HG03342 (cell line): ENCODE measurements around the gene RINL.

ENCODE experiments used
- ATAC-seq: cut with Tn5 transposase; IDR thresholded peaks from one replicate; pipeline ENCODE4 v1.9.1; 2021; ENCODE audit warnings: mild to moderate bottlenecking, moderate library complexity; ENCODE audit not compliant: unreplicated experiment

Gene RINL

GRCh38 chr19:38877781-38878574 lies at the start of gene RINL:
Gene RINL, minus strand, starts transcription at chr19:38878275. Its CDS starts 1,533 bp downstream, at chr19:38876742.
- ATAC-seq, result peak; percentile 52

- no peak for ATAC-seq
Observed at GRCh38 chr19:38924388-38924787, 46.3 kb upstream of the RINL start.

DNA sequence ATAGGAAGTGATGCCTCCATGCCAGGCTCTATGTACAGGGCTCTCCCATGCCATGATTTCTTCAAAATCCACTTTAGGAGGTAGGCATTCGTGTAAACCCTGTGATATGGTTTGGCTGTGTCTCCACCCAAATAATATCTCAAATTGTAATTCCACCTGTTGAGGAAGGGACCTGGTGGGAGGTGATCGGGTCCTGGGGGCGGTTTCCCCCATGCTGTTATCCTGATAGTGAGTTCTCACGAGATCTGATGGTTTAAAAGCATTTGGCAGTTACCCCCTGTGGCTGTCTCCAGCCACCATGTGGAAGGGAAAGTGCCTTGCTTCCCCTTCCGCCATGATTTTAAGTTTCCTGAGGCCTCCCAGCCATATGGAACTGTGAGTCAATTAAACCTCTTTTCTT lies 44.4 kb upstream of the RINL start:
- ATAC-seq, result no peak

GRCh38 chr19:38921420-38922274 lies 43.6 kb upstream of the RINL start:
- no peak for ATAC-seq

GRCh38 chr19:38920602-38921419 lies 42.7 kb upstream of the RINL start:
- no peak for ATAC-seq

DNA sequence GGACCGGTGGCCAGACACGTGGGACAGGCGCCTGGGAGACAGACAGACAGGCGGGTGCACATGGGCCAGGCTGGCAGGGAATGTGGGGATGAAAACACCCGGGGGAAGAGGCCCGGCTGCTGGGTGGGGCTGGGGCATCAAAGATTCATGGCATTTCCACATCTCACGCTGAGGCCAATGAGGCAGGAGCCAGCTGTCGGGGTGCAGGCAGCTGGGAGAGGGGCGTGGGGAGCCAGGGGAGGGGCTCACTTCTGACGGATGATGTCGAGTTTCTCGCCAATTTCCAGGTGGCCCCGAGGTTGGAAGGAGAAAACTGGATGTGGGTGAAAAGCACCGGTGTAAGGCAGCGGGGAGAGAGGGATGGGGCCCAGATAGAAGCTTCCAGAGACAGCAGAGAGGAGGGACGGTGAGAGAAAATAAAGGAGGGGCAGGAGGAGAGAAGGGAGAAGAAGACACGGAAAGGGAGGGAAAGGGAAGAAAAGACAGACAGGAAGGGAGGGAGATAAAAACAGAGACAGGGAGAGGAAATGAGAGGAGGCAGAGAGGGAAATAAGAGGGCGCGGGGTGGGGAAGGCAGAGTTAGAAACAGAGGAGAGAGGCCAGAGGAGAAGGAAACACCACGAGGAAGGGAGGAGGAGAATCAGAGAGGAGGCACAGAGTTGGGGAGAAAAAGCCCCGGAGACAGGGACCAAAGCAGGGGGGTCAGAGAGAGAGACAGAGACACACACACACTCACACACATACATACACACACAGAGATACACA lies 41.9 kb upstream of the RINL start:
- no peak for ATAC-seq

DNA sequence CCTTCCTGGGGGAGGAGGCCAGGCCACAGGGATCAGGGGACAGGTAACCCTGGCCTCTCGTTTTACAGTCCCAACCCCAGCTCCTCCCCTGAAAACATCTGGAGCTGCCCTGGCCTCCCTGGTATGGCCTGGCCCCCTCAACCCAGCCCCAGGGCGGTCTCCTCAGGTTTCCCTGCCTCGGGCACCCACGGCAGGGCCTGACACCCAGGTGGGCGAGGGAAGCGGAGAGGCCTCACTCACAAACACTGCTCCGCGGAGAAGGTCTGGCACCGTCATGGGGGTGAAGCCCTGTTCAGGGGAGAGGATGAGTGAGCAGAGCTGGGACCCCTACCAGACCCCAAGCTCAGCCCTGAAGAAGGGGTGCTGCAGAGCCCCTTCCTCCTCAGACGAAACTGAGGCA lies 40.5 kb upstream of the RINL start:
- ATAC-seq, result no peak

DNA sequence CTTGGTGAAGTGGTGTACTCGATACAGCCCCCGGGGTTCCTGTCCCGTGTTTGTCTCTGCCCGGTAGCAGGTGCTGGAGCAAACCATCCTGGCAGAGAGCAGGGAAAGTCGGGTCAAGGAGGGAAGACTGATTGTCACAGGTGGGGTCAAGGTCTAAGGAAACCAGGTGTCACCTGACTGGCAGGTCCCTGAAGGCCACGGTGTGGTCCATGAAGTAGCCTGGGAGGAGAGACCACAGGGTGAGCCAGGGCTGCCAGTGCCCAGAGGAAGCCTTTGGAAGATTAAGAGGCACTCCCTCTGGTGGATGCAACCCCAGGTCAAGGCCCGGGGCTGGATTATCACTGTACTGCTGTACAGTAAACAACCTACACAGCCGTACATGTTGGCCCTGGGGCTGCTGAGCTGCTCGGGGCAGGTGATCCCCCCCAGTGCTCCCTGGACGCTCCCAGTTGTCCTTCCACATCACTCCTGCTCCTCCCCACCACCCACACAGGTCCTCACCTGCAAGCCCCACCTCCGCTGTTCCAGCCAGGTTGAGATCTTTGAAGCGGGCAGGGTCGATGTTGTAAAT lies 39.9 kb upstream of the RINL start:
- no peak for ATAC-seq

DNA sequence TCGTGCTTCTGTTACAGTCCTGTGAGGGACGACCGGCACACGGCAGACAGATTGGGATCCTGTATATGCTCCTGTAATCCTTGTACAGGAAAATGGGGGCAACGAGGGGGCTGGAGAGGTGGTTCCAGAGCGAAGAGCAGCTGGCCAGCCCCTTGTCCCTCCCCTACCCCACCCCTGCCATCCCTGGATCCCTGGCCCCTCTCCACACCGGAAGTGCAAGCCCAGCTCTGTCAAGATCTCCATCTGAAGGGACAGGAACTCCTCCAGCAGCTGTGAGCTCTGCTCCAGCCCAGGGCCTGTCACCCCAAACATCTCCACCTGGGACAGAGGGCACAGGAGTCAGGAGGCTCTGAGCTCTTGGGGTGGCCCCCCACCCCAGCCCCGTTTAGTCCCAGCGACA lies 39.4 kb upstream of the RINL start:
- ATAC-seq, result no peak

DNA sequence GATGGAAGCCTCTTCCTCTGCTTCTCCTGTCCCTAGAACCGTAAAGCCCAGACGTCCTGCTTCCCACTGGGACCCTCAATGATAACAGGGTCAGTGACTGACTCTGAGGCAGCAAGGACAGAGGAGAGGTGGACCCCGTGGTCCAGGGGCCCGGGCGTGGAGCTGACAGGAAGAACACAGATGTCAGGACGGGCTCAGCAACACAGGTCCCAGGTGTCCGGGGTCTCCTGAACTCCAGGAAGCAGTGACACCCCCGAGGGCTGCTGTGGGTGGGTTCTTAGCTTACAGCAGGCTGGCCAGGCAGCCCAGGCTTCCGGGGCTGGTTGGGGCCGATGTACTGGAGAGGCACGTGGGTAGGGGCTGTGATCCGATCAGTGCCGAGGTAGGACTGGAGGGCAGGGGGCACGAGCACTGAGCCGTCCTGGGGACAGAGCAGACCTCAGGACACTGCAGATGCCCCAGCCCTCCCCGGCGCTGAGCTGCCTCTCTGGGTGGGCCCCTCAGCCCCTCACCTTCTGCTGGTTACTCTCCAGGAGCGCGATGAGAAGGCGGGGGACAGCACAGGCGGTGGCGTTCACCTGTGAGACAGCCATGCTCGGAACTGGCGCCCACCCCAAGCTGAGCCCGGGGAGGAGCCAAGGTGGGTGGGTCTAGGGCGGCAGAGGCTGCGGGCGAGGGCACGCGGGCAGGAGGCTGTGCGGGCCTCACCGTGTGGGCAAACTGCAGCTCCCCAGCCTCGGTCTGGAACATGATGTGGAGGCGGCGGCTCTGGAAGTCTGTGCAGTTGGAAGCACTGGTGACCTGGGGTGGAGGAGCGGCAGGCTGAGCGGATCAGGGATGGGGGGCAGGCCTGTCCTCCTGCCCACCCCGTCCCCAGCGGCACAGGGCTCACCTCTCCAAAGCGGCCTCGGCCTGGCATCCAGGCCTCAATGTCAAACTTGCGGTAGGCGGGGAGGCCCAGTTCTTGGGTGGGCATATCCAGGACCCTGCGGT lies 37.5 kb upstream of the RINL start:
- no peak for ATAC-seq

DNA sequence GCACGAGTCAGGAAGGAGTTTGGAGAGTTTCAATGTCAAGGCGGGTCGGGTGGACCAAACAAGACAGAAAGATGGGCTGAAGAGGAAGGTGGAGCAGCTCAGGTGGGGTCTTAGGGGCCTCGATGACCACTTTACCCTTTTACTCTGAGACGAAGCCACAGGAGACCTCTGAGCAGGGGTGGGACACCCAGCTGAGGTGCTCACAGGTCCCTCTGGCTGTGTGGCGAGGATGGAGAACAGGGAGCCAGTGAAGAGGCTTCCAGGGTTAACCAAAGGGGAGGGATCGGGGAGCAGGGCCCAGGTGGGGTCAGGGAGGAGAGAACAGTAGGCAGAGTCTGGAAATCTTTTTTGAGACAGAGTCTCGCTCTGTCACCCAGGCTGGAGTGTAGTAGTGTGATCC lies 35.9 kb upstream of the RINL start:
- no peak for ATAC-seq

GRCh38 chr19:38912600-38913514 lies 34.8 kb upstream of the RINL start:
- ATAC-seq, result no peak

DNA sequence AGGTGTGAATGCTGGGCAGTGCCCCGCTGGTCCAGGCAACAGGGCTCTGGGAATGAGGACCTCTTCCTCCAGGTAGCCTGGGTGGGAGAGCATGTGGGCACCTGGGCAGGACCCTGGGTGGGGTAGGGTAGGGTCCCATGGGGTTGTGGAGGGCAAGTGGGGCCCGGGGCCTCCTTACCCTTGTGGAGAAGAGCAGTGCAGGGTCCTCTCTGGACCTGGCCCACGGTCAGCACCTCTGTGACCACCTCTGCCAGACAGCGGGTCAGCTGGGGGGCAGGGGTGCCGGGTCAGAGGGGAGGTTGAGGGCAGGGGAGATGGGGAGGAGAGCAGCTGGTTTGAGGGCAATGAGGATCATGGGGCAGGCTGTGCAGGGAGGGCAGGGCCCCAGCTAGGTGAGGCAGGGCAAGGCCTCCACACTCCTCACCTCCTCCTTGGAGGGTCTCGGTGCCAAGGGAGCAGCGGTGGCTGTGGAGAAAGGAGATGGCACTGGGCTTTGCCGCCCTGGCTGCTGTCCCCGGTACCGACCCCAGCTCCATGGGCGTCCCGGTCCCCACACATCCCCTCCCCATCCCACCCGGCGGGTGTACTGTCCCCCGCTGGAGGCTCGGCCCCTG lies 33.4 kb upstream of the RINL start:
- ATAC-seq, result no peak

- no peak for ATAC-seq
Observed at GRCh38 chr19:38910488-38910887, 32.4 kb upstream of the RINL start.

GRCh38 chr19:38908911-38909310 lies 30.8 kb upstream of the RINL start:
- no peak for ATAC-seq

DNA sequence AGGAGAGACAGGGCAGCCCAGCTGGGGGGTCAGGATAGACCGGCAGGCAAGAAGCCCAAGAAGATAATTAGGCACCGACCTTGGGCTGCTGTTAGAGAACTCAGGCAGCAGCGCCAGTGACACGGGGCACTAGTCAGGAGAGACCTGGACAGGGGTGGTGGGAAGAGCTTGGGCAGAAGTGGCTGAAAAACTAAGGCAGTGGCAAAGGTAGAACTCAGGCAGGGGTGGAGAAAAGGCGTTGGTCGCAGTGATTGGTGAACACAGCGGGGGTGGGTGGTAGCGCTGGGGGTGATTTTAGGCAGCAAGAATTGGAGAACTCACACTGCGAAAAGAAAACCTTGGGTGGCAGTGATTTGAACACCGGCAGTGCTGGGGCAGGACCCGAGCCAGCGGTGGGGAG lies 29.6 kb upstream of the RINL start:
- ATAC-seq, result no peak

DNA sequence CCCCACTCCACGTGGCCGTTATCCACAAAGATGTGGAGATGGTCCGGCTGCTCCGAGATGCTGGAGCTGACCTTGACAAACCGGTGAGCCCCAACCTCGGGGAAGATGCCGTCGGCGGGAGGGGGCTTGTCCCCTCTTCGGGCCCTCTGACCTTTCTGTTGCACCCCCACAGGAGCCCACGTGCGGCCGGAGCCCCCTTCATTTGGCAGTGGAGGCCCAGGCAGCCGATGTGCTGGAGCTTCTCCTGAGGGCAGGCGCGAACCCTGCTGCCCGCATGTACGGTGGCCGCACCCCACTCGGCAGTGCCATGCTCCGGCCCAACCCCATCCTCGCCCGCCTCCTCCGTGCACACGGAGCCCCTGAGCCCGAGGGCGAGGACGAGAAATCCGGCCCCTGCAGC lies 29.2 kb upstream of the RINL start:
- no peak for ATAC-seq

DNA sequence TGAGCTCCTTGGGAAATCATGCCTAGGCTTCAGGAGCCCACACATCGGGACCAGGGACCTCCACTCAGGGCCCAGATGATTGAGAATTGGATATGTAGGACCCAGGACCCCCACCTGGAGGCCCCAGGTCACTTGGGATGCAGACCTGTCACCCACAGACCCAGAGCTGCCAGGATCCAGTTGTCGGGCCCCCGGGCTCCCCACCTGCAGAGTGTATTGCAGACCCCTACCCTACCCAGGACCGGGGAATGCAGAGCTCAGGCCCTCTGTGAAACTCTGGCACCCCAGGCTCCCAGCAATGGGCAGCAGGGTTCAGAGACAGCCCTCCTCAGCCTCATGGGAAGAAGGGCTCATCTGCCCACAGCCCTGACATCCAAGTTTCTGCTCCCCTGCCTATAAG lies 27.5 kb upstream of the RINL start:
- no peak for ATAC-seq
